PFSK-1 (cell line): ENCODE results near the gene CLPTM1L.

Experiments
- FOXP2 ChIP-seq: optimal IDR thresholded peaks from 2 replicates; pipeline ENCODE3; 2011; ENCODE audit warnings: borderline replicate concordance, control low read depth, inconsistent platforms; ENCODE audit not compliant: insufficient read depth; ENCODE audit errors: extremely low read length, extremely low read depth
- POLR2AphosphoS5 ChIP-seq: IDR thresholded peaks from 2 replicates; pipeline ENCODE4 v1.6.1; 2012; ENCODE audit warnings: low read depth, mild to moderate bottlenecking, control low read depth, low read length, moderate library complexity
- REST ChIP-seq, 2 experiments: IDR thresholded peaks; 2 replicates each; pipeline versions ENCODE4 v1.6.1 to v1.8.0; 2011 to 2012; ENCODE audit warnings: low read depth in 2 of 2, low read length in 2 of 2, control low read depth in 1 of 2, inconsistent platforms in 1 of 2, mild to moderate bottlenecking in 1 of 2, moderate library complexity in 1 of 2; ENCODE audit not compliant: insufficient read depth in 1 of 2
- SIN3A ChIP-seq: IDR thresholded peaks from 2 replicates; pipeline ENCODE4 v1.6.1; 2012; ENCODE audit warnings: mild to moderate bottlenecking, low read length, moderate library complexity, borderline replicate concordance; ENCODE audit not compliant: insufficient read depth
- TAF1 ChIP-seq: IDR thresholded peaks from 2 replicates; pipeline ENCODE4 v1.6.1; 2012; ENCODE audit warnings: low read length, control low read depth, borderline replicate concordance; ENCODE audit not compliant: insufficient read depth

The CLPTM1L gene

GRCh38 chr5:1363581-1363980 is 18.7 kb upstream of the CLPTM1L start:
- no peak for TF ChIP-seq TAF1
- TF ChIP-seq REST (IDR thresholded peaks at IDR 0.05; ENCODE audit: insufficient read depth in 1 of 2, low read depth in 2 of 2, low read length in 2 of 2): no peak
- no peak for TF ChIP-seq SIN3A
- no peak for TF ChIP-seq FOXP2

DNA sequence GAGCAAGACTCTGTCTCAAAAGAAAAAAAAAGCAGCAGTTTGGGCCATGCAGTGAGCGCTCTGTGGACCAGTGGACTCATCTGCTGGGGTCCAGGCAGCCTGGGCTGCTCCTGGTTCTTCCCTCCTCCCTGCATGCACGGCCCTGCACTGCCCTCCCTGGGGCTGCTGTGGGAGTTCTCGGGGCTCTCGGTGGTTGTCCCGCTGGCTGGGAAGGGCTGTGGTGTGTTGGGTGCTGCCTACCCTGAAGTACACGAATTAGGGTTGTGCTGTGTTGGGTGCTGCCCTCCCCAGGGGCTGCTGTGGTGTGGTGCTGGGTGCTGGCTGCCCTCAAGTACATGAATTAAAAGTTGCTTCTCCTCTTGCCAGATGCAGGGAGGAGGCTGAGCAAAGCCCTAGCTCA is 18.3 kb upstream of the CLPTM1L start:
- TF ChIP-seq TAF1 (no peak), POLR2AphosphoS5 (no peak), SIN3A (no peak), REST (IDR thresholded peaks at IDR 0.05; ENCODE audit: insufficient read depth in 1 of 2, low read depth in 2 of 2, low read length in 2 of 2) (no peak), FOXP2 (no peak)

DNA sequence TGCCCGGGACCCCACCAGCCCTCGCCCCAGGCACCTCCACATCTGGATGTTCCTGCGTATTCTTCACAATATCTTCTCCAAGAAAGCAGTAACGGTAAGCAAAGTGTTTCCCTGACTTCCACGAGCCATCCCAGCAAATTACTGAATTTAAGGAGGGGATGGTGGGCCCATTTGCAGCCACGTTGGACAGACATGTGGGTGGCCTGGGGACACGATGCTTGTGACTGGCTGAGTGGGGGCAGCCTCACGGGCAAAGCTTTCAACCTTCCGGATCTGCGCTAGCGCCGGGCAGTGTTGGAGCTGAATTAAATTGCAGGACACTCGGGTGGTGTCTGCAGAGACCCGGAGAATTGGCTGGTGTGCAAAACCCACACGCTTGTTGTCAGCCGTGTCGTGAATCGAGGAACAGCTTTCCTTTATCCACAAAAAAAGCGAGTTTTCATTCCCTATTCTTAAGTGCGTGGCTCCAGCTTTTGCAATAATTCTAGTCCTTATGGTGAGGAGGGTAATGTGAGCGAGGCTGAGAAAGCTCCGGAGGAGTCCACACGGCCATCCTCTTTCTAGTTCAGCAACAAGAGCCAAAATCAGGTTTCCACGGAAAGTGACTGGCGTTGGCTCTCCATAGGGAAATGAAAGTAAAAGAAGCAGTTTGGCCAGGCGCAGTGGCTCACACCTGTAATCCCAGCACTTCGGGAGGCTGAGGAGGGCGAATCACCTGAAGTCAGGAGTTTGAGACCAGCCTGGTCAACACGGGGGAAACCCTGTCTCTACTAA is 17.5 kb upstream of the CLPTM1L start:
- TF ChIP-seq REST (IDR thresholded peaks at IDR 0.05; ENCODE audit: insufficient read depth in 1 of 2, low read depth in 2 of 2, low read length in 2 of 2) (no peak), SIN3A (no peak), TAF1 (no peak)

DNA sequence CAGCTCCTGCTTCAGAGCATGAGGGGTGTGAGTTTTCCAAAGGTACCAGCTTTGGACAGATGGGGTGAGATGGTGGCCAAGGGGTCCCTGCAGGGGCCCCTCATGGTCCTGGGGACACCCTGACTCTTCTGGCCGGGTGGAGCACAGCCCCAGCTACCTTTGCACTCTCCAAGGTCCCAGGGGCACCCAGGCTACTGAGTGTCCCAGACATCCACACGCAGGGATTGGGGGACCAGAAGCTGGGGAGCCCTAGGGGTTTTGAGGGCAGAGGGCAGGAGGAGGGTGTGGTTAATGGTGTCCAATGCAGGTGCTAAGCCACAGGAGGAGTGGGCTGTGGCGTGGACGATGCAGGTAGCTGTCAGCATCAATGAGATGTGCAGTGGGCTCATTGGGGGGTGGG is 16.0 kb upstream of the CLPTM1L start:
- TF ChIP-seq SIN3A (no peak), TAF1 (no peak), POLR2AphosphoS5 (no peak), FOXP2 (no peak), REST (IDR thresholded peaks at IDR 0.05; ENCODE audit: insufficient read depth in 1 of 2, low read depth in 2 of 2, low read length in 2 of 2) (no peak)

- no peak for TF ChIP-seq POLR2AphosphoS5
- no peak for TF ChIP-seq TAF1
- TF ChIP-seq FOXP2: no peak
- no peak for TF ChIP-seq REST (IDR thresholded peaks at IDR 0.05; ENCODE audit: insufficient read depth in 1 of 2, low read depth in 2 of 2, low read length in 2 of 2)
- no peak for TF ChIP-seq SIN3A
These were observed 14.8 kb upstream of the CLPTM1L start for GRCh38 chr5:1359713-1360112.
